ENCODE results near the gene TRNP1.

TRNP1 gene

DNA sequence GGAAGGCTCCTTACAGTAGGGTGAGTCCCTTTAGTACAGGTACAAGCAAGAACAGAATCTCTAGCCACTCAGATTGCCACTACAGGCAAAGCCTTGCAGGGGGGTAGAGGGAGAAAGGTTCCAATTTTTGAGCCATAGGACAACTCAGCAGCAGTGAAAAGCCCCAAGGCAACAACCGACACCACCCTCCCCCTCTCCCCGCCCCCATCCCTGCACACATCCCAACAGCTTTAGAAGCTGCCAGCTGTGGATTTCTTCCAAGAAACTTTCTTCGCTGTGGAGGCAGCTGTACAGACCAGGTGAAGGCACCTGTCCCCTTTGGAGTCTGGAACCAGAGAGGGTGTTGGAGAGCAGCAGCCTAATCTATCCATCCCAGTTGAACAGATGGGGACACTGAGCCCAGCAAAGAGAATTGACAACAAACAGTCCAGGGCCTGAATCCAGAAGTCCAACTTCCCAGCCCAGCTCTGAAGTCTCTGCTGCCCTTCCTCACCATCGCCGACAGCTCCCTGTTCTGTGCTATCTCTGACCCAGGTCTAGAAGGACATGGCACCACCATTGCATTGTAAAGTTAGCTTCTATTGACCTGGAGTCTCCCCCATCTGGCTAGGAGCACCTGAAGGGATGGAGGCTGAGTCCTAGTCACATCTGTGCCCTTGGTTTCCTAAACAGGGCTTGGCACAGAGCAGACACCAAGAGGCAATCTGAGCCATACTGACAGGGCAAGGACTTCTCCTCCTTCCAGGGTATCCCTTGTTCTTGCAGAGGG, 16.9 kb downstream of the TRNP1 start:
- DNase-seq (ENCODE audit: low read depth) = no peak
- H3K4me3 ChIP-seq (ENCODE audit: low read length) = peak overlapping the region; percentile 28
- no peak for TF ChIP-seq CTCF (conservative IDR thresholded peaks at IDR 0.05; ENCODE audit: low read length)

GRCh38 chr1:27011058-27011764, 17.7 kb downstream of the TRNP1 start:
- no peak for TF ChIP-seq CTCF (conservative IDR thresholded peaks at IDR 0.05; ENCODE audit: low read length)
- peak overlapping the region; percentile 58 for H3K4me3 ChIP-seq (ENCODE audit: low read length)
- DNase-seq (ENCODE audit: low read depth) = peak; percentile 83

GRCh38 chr1:27011976-27012563, 18.6 kb downstream of the TRNP1 start:
- no peak for TF ChIP-seq CTCF (conservative IDR thresholded peaks at IDR 0.05; ENCODE audit: low read length)
- peak overlapping the region; percentile 58 for H3K4me3 ChIP-seq (ENCODE audit: low read length)
- DNase-seq (ENCODE audit: low read depth) = no peak

DNA sequence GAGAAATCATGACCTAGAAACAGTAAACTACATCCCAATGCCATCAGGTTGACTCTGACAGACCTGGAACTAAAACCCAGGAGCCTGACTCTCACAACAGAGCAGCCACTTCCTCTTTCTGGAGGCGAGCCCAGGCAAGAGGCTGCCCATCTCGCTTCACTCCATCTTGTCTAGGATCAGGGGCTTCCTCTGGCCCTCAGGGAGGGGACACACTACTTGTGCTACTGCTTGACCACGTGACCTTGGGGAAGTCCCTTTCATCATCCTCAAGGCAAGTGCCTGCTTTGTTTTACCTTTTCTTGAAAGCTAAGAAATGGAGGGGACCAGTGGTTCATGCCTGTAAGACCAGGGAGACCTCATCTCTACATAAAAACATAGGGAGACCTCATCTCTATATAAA, 21.8 kb downstream of the TRNP1 start:
- TF ChIP-seq CTCF (conservative IDR thresholded peaks at IDR 0.05; ENCODE audit: low read length) = no peak
- H3K4me3 ChIP-seq (ENCODE audit: low read length) = no peak overlapping the region
- no peak for DNase-seq (ENCODE audit: low read depth)

DNA sequence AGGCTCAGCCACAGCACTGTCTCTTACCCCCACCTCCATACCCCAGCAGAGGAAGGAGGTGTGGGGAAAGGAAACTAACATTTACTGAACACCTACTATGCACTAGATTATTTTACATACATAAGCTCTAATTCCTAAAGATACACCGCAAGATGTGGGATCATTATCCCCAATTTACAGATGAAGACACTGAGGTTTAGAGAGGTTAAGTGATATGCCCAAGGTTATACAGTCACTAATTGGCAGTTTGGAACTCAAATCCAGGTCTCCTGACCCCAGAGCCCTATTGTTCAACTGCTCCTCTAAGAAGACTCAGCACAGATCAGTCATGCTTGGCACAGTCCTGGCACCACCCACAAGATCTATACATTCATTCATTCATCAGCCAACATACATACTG, 22.9 kb downstream of the TRNP1 start:
- no peak overlapping the region for H3K4me3 ChIP-seq (ENCODE audit: low read length)
- TF ChIP-seq CTCF (conservative IDR thresholded peaks at IDR 0.05; ENCODE audit: low read length) = no peak
- DNase-seq (ENCODE audit: low read depth) = no peak

DNA sequence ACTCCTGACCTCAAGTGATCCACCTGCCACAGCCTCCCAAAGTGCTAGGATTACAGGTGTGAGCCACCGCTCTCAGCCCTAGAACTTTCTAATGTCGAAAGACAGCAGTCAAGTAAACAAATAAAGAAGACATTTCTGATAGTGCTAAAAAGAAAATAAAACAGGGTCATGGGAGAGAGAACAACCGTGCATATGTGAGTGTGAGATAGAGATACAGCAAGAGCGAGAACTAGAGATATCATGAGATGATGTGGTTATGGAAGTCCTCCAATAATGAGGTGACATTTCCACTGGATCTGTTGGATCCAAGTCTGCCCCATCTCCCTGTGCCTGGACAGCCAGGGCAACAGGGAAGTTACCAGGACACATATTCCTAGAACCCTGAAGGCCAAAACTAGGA, 23.7 kb downstream of the TRNP1 start:
- no peak for DNase-seq (ENCODE audit: low read depth)
- TF ChIP-seq CTCF (conservative IDR thresholded peaks at IDR 0.05; ENCODE audit: low read length) = no peak
- no peak overlapping the region for H3K4me3 ChIP-seq (ENCODE audit: low read length)

Measured in AG10803 (cell line).